Superior temporal gyrus (tissue), 1 donor: ENCODE data around the gene GAS2L3.
A peak's percentile ranks its signal among the peaks of the same experiment; 100 is the strongest.

Experiments used
- DNase-seq: peaks from one replicate; pipeline ENCODE4 v3.0.0-alpha.2; 2016; ENCODE audit errors: extremely low spot score

GAS2L3 gene

DNA sequence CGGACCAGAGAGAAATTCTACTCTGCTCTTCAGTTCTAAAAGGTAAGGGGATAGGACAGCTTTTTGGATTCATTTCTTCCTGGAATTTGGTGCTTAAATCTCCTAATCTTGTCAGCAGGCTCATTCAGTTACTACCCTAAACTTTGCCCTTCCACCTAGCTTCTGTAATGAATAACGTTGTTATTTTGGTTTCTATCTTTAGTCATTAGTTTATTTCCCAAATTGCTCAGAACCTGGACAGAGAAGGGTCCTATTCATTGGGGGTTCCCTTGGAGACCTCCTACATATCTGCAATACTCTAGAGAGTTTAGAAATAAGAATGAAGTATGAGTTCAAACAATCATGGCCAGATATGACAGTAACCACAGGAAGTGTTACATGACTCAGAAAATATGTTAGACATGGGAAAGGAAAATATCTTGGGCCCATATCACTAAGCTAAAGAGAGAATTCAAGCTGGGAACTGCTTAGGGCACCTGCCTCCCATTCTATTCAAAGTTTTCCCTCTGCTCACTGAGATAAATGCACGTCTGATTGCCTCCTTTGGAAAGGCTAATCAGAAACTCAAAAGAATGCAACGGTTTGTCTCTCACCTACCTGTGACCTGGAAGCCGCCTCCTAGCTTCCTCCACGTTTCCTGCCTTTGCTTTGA, 87.9 kb downstream of the GAS2L3 start:
- no peak for DNase-seq

DNA sequence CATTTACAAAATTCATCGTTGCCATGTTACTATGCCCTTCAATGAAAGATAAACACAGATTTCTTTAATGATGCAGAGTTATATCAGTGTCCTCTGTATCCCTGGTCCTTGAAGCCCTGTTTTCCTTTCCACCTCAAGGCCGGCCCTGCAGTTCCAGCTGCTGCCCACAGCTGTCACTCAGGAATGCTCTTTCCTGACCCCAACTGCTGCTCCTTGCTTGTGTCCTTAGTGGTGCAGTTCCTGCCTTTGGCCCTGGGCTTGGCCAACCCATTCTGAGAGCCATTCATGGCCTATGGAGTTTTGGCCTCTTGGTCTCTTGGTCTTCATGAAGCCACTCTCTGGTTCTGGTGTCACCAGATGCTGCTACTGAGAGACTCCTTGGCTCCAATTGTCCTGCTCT, 93.1 kb downstream of the GAS2L3 start:
- no peak for DNase-seq

GRCh38 chr12:100668945-100669536, 95.6 kb downstream of the GAS2L3 start:
- DNase-seq, result peak; percentile 83

DNA sequence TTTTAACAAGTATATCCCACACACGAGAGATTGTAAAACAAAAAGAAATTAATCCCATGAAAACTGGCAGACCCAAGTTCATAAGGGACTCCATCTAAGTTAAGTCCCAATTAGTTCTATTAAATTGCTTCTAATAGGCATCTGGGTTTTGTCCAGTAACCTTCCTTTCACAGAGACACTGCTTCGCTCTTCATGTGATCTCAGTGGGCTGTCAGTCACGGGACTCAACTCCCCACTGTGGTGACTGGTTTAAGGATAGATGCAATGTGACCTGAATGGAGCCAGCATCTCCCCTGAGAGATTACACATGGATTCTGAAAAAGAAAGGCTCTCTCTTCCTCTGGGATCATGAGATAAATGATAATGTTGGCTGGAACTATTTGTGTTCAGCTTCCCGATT, 96.4 kb downstream of the GAS2L3 start:
- DNase-seq, result no peak

GRCh38 chr12:100671396-100672074, 98.1 kb downstream of the GAS2L3 start:
- DNase-seq, result no peak

- no peak for DNase-seq
Measured at GRCh38 chr12:100672075-100672592, 98.7 kb downstream of the GAS2L3 start.

DNA sequence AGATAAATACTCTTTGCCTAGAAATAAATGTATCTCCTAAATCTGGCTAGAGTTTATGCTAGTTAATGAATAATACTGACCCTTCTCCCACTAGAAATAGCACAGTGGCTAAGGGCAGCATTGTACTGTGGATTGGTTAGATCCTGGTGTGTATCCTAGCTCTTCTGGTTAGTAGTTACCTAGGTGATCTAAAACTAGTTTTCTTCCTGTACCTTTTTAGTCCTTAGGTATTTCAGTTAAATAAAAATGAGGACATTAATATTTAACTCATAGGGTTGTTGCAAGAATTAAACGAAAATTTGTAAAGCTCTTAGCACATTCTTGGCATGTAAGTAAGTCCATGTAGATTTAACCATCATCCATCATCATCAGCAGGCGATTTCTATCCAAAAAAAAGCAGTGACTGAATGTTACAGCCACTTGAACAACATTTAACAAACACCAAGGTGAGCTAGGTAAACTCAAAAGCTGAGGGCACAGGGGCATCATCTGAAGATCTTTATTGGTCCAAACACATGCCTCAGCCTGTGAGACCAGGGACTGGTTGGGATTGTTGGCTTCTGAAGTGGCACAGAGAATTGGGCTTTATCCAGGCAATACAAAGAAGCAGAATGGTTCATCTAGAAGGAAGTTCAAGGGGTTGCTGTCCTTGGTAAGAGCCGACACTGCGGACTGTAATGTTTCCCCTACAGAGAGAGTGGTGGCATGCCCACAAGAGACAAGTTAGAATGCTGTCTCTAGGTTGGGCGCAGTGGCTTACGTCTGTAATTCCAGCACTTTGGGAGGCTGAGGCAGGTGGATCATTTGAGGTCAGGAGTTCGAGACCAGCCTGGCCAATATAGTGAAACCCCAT, 100.8 kb downstream of the GAS2L3 start:
- no peak for DNase-seq
